ENCODE data around the gene ZMYND15. TPM values are rescaled to one million over a fixed set of nuclear protein-coding genes. Genes with fewer than 3 reads are reported as not detected.

ZMYND15 gene
- total and polyA plus RNA-seq, 2 of the 13 experiments (the other 11 are each of a cell fraction or from before 2014, with no cell fraction given): 0.24 to 2.7 TPM

GRCh38 chr17:4721203-4722135 lies 18.2 kb upstream of the ZMYND15 start (continued):
- TF ChIP-seq CCDC6 (CRISPR knock-in tag; IDR thresholded peaks at IDR 0.05) (0 out of 2 replicates have a peak, but pooled peaks have one; percentile 69), MTERF4 (CRISPR knock-in tag; IDR thresholded peaks at IDR 0.05) (peak; percentile 80), NFYB (CRISPR knock-in tag; IDR thresholded peaks at IDR 0.05) (peak; percentile 33; the same call in 1 of the 2 replicates), BCLAF1 (IDR thresholded peaks at IDR 0.05) (no peak), ZNF746 (CRISPR knock-in tag; IDR thresholded peaks at IDR 0.05) (peak; percentile 89), ZNF30 (CRISPR knock-in tag; IDR thresholded peaks at IDR 0.05) (no peak), ZBTB7B (CRISPR knock-in tag; IDR thresholded peaks at IDR 0.05) (peak; percentile 60; the same call in 1 of the 2 replicates), ZNF446 (CRISPR knock-in tag; IDR thresholded peaks at IDR 0.05) (no peak), ZNF850 (CRISPR knock-in tag; conservative IDR thresholded peaks at IDR 0.05) (no peak), E2F1 (CRISPR knock-in tag; IDR thresholded peaks at IDR 0.05) (no peak), CENPBD1 (CRISPR knock-in tag; IDR thresholded peaks at IDR 0.05; ENCODE audit: borderline replicate concordance, low read depth) (no peak), ZNF12 (CRISPR knock-in tag; IDR thresholded peaks at IDR 0.05) (no peak; the same call in 1 of the 2 replicates), NFE2L1 (CRISPR knock-in tag; IDR thresholded peaks at IDR 0.05; ENCODE audit: borderline replicate concordance) (no peak), STAT5B (CRISPR knock-in tag; IDR thresholded peaks at IDR 0.05) (no peak), UBTF (CRISPR knock-in tag; IDR thresholded peaks at IDR 0.05) (peak; percentile 61), ZGPAT (CRISPR knock-in tag; IDR thresholded peaks at IDR 0.05) (peak; percentile 81), ZBTB2 (CRISPR knock-in tag; IDR thresholded peaks at IDR 0.05; ENCODE audit: low read depth) (no peak)
